Activated T-helper 1 cell treated with anti-CD3 and anti-CD28 coated beads, Interleukin-12 subunit alpha, Interleukin-12 subunit beta, Interleukin-2, Interleukin-4 antibody, amounts not matched to agents 30 ng/mL and 10 ng/mL and 1 ng/mL, durations not matched to agents 14 hours and 24 hours and 36 hours (primary cell): Measurements from ENCODE around the gene PDE2A. TPM values are rescaled to one million over a fixed set of nuclear protein-coding genes. Genes with fewer than 3 reads are reported as not detected.

Experiments used
- DNase-seq: peaks from one replicate; pipeline ENCODE4 v3.0.0; 2021; ENCODE audit warnings: low spot score
- H3K27ac Mint-ChIP-seq: one replicate; pipeline ENCODE4 v1.8.0; 2021; ENCODE audit warnings: mild to moderate bottlenecking, mixed read lengths
- H3K27me3 Mint-ChIP-seq: one replicate; pipeline ENCODE4 v1.8.0; 2022; ENCODE audit warnings: mild to moderate bottlenecking, moderate library complexity, mixed read lengths; ENCODE audit not compliant: insufficient read depth
- H3K36me3 Mint-ChIP-seq: one replicate; pipeline ENCODE4 v1.8.0; 2021; ENCODE audit warnings: low read depth, mixed read lengths
- H3K4me1 Mint-ChIP-seq: one replicate; pipeline ENCODE4 v1.8.0; 2021; ENCODE audit warnings: low read depth, mixed read lengths
- H3K4me3 Mint-ChIP-seq: one replicate; pipeline ENCODE4 v1.8.0; 2021; ENCODE audit warnings: mild to moderate bottlenecking, moderate library complexity, mixed read lengths
- H3K9me3 Mint-ChIP-seq: one replicate; pipeline ENCODE4 v1.8.0; 2021; ENCODE audit warnings: mixed read lengths
- intact Hi-C: fragments of 100-400 bp; cut with micrococcal nuclease; formaldehyde crosslinking; loops from one replicate; pipeline ENCODE4 v1.15.1; 2024
- total RNA-seq: library from RNA; stranded (reverse); gene quantifications from 2 replicates; pipeline ENCODE4 v1.2.3, GENCODE V29; 2022

PDE2A gene
- total RNA-seq, 1 donor from 2014 or later, result 0.57 TPM

DNA sequence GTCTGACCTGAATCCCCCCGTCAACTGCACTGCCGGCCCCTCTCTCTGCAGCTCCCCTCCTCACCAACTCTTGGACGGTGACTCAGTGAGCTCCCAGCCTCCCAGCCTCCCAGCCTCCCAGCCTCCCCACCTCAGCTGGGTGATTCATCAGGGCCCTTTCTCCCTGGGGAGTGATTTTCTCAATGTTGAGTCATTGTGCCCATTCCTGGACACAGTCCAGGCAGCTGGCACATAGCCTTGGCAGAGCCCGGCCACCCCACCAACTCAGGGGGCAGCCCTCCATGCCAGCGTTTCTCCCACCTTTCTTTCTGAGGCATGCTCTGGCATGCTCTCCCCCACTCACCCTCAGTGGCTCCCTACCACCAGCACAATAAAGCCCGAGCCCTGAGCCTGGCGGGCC is 30.7 kb downstream of the PDE2A start:
- H3K9me3 Mint-ChIP-seq, result no peaks in the 10 kb centered on the region
- H3K27me3 Mint-ChIP-seq, result peaks cover 3% of the 10 kb centered on the region
- H3K4me1 Mint-ChIP-seq, result no peaks in the 10 kb centered on the region
- intact Hi-C loops, result loop anchor here (1.0 kb wide), 4 partner anchors 54 to 172 kb away; no protein-coding TSS in a partner anchor
- H3K4me3 Mint-ChIP-seq, result peak overlapping the region; percentile 62
- no peak overlapping the region for H3K27ac Mint-ChIP-seq
- no peaks in the 10 kb centered on the region for H3K36me3 Mint-ChIP-seq
- no peak for DNase-seq

DNA sequence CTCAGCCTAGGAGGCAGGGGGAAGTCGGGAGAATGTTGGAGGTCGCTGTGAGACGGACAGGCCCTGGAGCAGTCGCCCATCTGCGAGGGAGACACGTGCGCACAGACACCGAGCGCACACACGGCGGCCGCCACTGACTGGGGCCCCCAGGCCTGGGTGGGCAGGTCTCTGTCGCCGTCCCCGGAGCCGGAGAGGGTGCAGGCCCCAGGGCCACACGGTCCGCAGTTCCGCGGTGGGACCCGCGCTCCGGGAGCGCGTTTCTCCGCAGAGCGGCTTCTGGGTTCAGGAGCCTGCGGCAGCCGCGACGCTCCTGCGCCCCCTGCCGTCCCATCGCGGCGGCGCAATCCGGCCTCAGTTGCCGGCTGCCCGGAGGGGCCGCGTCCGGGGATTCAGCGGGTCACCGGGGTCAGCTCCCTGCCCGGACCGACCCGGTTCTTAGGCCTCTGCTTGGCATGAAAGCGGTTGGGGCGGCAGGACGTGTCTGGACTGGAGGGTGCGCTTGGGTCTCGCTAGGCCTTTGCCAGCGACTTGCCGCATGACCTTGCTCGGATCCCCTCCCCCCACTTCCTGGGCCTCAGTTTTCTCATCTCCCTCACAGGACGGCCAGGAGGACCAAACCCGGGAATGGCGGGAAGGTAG is 31.2 kb downstream of the PDE2A start:
- H3K27me3 Mint-ChIP-seq, result peaks cover 3% of the 10 kb centered on the region

DNA sequence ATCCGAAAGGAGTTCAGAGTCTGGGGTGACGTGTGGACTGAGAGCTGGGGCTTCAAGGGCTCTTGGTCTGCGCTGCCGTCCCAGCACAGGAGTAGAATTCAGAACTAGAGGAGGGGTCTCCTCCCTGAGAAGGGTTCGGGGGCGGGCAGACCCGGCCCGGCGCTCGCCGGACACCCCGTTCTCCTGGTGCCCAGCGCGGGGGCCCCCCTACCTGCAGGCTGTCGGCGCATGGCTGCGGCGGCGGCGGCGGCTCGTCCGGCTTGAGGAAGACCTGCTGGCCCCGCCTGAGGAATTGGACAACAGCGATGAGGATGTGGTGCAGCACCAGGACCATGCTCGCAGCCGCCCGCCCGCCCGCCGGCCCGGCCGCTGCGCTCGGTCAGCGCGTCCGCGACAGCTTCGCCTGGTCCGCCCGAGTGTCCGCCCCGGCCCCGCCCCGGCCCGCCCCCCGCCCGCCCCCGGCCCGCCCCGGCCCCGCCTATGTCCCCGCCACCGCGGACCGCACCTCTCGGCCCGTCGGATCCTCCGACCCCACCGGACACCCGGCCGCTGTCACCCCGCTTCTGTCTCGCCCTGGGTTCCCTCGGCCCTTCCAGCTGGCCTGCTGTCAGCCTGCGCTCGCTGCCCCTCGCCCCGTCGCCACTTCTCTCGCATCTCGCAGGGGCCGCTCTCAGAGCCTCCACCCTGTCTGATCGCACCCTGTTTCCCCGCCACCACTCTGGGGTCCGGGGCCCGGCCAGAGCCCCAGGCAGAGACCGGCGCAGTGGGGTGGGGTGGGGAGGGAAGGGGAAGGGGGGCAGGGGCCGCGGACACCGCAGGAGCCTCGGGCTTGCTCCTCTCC is 32.0 kb downstream of the PDE2A start:
- Mint-ChIP-seq H3K4me3 (peak overlapping the region; percentile 30), H3K4me1 (no peaks in the 10 kb centered on the region), H3K27me3 (peaks cover 6% of the 10 kb centered on the region), H3K9me3 (no peaks in the 10 kb centered on the region), H3K36me3 (no peaks in the 10 kb centered on the region), H3K27ac (no peak overlapping the region)
- intact Hi-C loops, result no loop called here
- no peak for DNase-seq

More for the DNA sequence above, 31.2 kb downstream of the PDE2A start:
- no peaks in the 10 kb centered on the region for H3K36me3 Mint-ChIP-seq
- H3K4me3 Mint-ChIP-seq, result peak overlapping the region; percentile 62
- H3K4me1 Mint-ChIP-seq, result no peaks in the 10 kb centered on the region
- peak; percentile 60 for DNase-seq
- intact Hi-C loops, result loop anchor here (1.0 kb wide), 4 partner anchors 54 to 172 kb away; no protein-coding TSS in a partner anchor
- H3K27ac Mint-ChIP-seq, result no peak overlapping the region
- no peaks in the 10 kb centered on the region for H3K9me3 Mint-ChIP-seq

DNA sequence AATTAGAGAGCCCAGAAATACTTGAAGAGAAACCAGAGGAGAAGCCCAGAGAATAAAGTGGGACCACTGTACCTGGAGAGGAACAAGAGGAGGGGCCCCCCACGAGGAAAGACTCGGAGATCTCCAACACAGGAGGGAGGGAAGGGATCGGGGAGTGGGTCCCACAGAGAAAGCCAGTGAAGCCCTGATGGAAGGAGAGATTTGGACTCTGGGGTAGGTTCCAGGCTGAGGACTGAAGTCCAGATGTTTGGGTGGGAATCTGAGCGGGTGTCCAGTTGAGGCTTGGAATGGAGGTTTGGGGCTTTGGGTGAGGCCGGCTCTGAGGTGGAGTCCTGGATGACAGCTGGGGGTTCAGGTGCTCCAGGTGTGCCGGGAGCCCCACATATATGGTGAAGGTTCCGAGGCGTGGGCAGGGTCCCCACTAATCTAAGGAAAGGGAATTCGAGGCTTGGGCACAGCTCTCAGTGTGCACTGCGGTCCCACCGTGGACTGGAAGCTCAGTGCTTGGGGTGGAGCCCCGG is 32.6 kb downstream of the PDE2A start:
- Mint-ChIP-seq H3K9me3 (no peaks in the 10 kb centered on the region), H3K4me3 (no peak overlapping the region)

DNA sequence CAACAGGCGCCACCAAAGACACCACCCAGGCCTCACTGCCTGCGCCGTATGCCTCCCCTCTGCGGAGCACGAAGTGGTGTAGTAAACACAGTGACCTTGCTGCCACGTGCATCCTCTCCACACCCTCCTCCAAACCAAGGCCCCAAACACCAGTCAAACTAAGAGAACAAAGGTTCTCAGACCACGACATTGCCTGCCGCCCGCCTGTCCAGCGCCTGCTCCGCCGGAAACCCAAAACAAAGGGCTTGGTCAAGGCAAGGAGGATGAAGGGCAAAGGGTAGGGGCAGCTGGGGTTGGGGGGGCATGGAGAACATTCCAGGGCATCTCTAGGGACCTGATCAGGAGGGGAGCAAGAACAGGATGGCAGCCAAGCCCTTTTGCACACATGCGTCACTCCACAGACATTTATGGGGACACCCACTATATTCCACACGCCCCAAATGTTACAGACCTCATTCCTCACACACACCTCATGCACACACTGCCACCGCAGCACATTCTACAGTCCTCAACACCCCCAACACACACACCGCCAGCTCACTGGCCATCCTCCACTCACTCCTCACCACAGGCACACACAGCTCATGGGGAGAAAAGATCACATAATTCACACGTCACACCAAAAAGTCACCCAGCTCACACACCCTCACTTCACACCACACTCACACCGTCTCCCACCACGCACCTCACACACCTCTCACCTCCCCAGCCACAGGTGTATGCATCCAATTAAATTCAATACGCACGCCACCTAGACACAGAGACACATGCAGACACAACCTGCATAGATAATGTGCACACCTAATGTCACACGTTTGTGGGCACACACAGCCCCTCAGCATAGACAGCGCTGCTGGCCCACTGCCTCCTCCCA is 34.5 kb downstream of the PDE2A start:
- DNase-seq, result no peak
- Mint-ChIP-seq H3K27me3 (peaks cover 8% of the 10 kb centered on the region), H3K27ac (no peak overlapping the region), H3K36me3 (no peaks in the 10 kb centered on the region), H3K4me1 (no peaks in the 10 kb centered on the region), H3K9me3 (no peaks in the 10 kb centered on the region), H3K4me3 (no peak overlapping the region)
- intact Hi-C loops, result no loop called here

More for the DNA sequence above, 32.6 kb downstream of the PDE2A start:
- Mint-ChIP-seq H3K4me1 (no peaks in the 10 kb centered on the region), H3K36me3 (no peaks in the 10 kb centered on the region), H3K27me3 (peaks cover 10% of the 10 kb centered on the region), H3K27ac (no peak overlapping the region)
- intact Hi-C loops, result no loop called here
- no peak for DNase-seq

DNA sequence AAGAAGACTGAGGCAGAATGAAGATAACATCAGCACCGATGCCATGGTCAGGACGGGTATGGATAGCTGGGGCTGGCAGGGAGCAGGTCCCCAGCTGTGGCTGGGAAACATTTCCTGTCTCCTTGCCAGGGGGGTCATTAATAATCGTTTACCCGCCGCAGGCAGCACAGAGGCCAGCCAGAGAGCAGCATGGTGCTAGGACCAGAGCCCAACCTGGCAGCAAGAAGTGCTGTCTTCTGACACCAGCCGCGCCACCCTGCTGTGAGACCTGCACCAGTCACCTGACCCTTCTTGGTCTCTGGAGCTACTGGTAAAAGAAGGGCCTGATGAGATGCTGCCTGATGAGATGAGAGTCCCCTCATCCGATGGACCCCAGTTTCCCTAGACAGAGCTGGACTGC is 36.3 kb downstream of the PDE2A start:
- peaks cover 8% of the 10 kb centered on the region for H3K27me3 Mint-ChIP-seq
- no peak overlapping the region for H3K27ac Mint-ChIP-seq
- intact Hi-C loops, result no loop called here
- H3K4me3 Mint-ChIP-seq, result no peak overlapping the region
- no peaks in the 10 kb centered on the region for H3K36me3 Mint-ChIP-seq
- H3K9me3 Mint-ChIP-seq, result no peaks in the 10 kb centered on the region
- no peak for DNase-seq
- no peaks in the 10 kb centered on the region for H3K4me1 Mint-ChIP-seq

DNA sequence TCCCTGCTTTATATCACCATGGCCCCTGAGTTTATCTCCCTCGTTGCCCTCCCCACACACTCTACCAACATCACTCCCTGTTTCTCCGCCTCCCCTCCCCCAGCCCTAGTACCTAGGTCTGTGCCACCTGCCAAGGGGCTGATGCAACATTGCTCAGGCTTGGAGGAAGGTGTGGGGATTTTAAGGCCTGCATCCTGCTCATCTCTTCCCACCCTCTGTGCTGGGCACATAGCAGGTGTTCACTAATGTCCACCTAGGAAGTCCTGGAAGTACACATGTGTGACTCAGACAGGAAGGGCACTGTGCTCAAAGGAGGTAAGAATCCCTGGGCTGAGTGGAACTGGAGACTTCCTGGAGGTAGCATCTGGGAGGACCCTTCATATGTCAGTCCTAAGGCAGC is 37.0 kb downstream of the PDE2A start:
- Mint-ChIP-seq H3K27ac (no peak overlapping the region), H3K4me1 (no peaks in the 10 kb centered on the region), H3K9me3 (no peaks in the 10 kb centered on the region), H3K36me3 (no peaks in the 10 kb centered on the region), H3K4me3 (no peak overlapping the region), H3K27me3 (peaks cover 8% of the 10 kb centered on the region)
- DNase-seq, result no peak
- intact Hi-C loops, result no loop called here

DNA sequence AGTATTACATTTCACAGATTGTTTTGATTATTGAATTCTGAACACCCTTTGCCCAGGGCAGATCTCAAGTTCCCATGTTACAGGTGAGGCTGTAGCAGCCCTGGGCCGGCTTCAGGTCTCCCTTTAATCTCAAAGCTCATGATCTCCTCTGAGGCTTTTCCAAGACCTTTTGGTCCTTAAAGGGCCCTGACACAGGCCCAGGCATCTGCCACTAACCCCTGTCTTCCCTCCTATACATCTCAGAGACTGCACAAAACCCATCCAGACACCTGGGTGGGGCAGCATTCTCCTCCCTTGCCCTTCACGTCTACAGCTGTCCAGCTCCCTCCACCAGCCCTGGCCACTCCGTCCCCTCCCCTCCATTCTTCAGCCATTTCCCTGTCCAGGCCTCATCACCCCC is 37.8 kb downstream of the PDE2A start:
- no peak for DNase-seq
- Mint-ChIP-seq H3K4me3 (no peak overlapping the region), H3K27ac (no peak overlapping the region), H3K4me1 (no peaks in the 10 kb centered on the region), H3K9me3 (no peaks in the 10 kb centered on the region), H3K27me3 (peaks cover 8% of the 10 kb centered on the region), H3K36me3 (no peaks in the 10 kb centered on the region)
- intact Hi-C loops, result no loop called here

DNA sequence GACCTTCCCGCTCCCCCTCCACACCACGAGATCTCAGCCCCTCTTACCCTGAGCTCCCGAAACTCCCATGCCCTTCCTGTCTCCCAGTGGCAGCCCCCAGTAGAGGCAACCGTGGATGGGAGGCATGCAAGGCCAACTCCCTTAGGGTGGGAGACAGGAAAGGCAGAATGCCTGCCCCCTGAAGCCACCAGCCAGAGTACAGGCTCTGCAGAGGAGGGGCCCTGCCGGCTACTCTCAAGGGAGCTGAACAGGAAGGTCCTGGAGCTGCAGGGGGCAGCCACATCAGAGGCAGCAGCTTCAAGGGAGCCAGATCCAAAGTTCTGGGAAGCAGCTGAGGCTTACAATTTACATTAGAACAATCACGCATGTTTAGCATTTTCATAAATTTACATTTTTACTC is 38.3 kb downstream of the PDE2A start:
- DNase-seq, result no peak
- Mint-ChIP-seq H3K4me1 (no peaks in the 10 kb centered on the region), H3K27ac (no peak overlapping the region), H3K4me3 (no peak overlapping the region), H3K9me3 (no peaks in the 10 kb centered on the region), H3K27me3 (peaks cover 8% of the 10 kb centered on the region), H3K36me3 (no peaks in the 10 kb centered on the region)
- intact Hi-C loops, result no loop called here

DNA sequence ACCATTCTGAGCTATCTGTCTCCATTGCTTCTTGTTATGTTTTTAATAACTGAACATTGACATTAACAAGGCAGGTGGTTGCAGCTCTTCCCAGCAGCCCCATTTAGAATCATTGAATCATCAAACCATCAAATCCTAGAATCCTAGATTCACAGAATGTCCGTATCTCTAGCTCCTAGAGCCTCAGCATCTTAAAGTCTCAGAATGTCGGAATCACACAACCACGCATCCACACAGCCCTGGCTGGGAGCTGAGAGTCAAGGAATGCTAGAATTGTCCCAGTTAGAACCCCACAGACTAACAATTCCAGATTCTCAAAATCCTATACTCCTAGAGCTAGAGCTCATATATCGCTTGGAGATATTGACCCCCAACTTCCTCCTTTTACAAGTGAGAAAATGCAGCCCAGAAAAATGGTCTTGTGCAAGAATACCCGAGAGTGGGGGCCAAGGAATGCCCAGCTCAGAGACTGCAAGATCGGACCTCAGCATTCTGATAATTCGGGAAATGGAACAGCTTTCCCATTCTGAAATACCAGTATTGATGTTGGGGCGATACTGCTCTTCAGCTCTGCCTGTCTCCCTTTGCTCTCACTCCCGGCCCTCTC is 38.8 kb downstream of the PDE2A start:
- intact Hi-C loops, result no loop called here
- Mint-ChIP-seq H3K27ac (no peak overlapping the region), H3K27me3 (peaks cover 9% of the 10 kb centered on the region), H3K4me3 (no peak overlapping the region), H3K9me3 (no peaks in the 10 kb centered on the region), H3K36me3 (no peaks in the 10 kb centered on the region), H3K4me1 (no peaks in the 10 kb centered on the region)
- no peak for DNase-seq

DNA sequence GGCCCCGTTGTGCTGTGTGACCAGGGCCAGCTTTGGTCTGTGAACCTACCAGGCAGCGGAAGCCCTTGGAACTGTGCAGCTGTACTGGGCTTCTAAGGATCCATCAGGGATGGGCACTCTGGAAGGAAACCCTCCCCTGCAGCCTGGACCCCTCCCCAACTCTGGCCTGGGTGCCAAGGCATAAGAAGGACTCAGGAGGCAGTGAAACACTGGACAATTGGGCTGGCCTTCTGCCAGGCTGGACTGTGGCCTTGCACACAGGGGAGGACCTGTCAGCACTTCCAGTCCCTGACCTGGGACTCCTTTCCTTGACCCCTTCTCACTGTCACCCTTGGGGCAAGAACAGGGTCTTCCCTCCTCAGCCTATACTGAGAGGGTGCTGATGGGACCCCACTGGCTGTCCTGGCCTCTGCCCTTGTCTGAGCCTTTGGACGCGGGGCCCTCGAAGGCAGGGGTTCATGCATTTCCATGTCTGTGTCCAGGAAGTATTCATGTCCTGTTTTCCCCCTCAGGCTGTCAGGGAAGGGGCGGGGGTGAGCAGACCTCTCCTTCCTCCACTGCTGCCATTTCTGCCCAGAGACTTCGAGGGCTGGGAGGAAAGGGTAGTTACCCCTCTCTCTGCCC is 39.6 kb downstream of the PDE2A start:
- intact Hi-C loops, result no loop called here
- Mint-ChIP-seq H3K27ac (no peak overlapping the region), H3K4me3 (no peak overlapping the region), H3K27me3 (peaks cover 12% of the 10 kb centered on the region), H3K9me3 (no peaks in the 10 kb centered on the region), H3K36me3 (no peaks in the 10 kb centered on the region), H3K4me1 (no peaks in the 10 kb centered on the region)
- no peak for DNase-seq

DNA sequence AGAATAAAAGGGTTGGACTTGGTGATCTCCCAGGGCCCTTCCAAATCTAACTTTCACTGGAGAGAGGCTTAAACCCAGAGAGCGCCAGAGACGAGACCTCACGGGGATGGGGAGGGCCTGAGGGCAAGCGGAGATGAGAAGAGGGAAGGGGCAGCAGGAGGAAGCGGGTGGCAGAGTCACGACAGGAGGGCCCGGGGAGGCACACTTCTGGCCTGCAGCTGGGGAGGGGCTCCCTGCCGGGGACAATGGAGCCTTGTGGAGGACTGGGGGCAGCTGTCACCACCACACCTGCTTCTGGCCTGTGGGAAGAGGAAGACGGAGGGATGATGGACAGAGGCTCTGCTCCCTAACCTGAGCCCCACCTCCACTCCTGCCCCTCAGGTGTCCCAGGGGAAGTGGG is 40.2 kb downstream of the PDE2A start:
- Mint-ChIP-seq H3K4me1 (no peaks in the 10 kb centered on the region), H3K36me3 (no peaks in the 10 kb centered on the region), H3K4me3 (no peak overlapping the region), H3K27me3 (peaks cover 12% of the 10 kb centered on the region), H3K27ac (no peak overlapping the region), H3K9me3 (no peaks in the 10 kb centered on the region)
- intact Hi-C loops, result no loop called here
- DNase-seq, result no peak
